ENCODE data around the gene DYSF.

Gene DYSF

GRCh38 chr2:71503837-71504236 is 50.5 kb downstream of the DYSF start:
- DNase-seq = no peak

- no peak for DNase-seq
These were observed 51.2 kb downstream of the DYSF start for GRCh38 chr2:71504611-71505010.

- DNase-seq = no peak
These were observed 51.9 kb downstream of the DYSF start for GRCh38 chr2:71505086-71505769.

DNA sequence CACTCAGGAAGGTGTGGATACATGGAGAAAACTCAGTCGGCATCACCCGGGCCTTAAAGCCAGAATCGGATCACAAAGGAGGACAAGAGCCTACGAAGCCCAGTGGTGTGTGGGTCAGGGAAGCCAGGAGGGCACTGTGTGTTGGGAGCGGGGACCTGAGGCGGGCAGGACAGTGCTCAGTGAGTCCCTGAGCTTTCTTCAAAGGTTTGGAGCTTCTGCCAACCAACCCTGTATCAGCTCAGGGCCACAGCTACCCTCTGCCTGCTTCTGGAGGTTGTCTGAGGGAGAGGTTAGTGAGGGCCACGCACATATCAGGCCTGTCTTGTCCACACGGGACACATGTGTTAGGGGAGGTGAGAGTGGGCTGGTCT is 52.4 kb downstream of the DYSF start:
- no peak for DNase-seq

- no peak for DNase-seq
These were observed 53.1 kb downstream of the DYSF start for GRCh38 chr2:71506222-71507153.

GRCh38 chr2:71507476-71507875 is 54.1 kb downstream of the DYSF start:
- DNase-seq = no peak

- no peak for DNase-seq
These were observed 56.9 kb downstream of the DYSF start for GRCh38 chr2:71510196-71510807.

- no peak for DNase-seq
These were observed 57.6 kb downstream of the DYSF start for GRCh38 chr2:71510938-71511337.

DNA sequence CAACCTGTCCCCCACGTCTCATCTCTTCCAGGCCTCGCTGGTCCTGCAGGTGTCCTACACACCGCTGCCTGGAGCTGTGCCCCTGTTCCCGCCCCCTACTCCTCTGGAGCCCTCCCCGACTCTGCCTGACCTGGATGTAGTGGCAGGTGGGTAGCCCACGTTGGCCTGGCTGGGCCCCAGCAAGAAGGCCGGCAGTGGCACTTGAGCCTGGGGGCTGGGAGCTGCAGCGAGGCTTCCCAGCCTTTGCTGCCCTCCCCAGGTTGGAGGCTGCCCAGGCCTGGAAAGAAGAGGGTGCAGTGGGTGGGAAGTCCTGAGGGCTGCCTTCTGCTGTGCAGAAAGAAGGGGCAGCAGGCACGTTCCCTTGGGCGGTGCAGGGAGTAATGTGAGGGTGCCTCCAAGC is 58.4 kb downstream of the DYSF start:
- DNase-seq = no peak

DNA sequence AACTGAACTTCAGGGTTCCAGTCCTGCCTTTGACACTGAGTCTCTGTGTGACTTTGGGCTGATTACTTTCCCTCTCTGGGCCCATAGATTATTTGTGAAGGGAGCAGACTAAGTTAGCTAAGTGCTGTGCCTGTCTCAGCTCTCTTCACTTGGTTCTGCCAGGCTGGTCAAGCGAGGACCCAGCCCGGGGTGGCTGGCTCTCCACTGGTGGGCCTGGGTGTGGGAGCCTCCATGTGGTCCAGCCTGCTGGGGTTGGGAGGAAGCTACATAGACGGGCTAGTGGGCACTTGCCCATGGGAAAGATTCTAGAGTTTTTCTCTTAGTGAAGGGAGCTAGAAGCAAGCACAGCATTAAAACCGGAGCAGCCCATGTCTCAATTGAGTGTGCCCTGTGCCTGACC is 59.0 kb downstream of the DYSF start:
- no peak for DNase-seq

DNA sequence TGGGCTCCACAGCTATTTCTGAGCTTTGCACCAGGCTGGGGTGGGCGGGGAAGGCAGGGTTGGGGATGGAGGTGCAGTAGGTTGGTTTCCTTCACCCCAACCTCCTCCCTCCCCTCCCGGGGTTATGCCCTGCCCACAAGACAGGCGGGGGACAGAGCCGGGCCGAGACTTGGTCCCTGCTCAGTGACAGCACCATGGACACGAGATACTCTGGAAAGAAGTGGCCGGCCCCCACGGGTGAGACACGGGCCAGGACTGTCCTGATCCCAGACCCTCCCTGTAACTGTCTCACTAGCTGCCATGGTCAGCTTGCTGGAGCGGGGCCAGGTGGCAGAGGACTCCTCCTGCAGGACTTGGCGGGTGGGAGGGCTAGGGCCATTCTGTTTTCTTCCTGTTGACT is 59.7 kb downstream of the DYSF start:
- DNase-seq = no peak

GRCh38 chr2:71513721-71514120 is 60.4 kb downstream of the DYSF start:
- no peak for DNase-seq

- no peak for DNase-seq
These were observed 63.0 kb downstream of the DYSF start for GRCh38 chr2:71516253-71516888.

- no peak for DNase-seq
These were observed 64.5 kb downstream of the DYSF start for GRCh38 chr2:71517851-71518250.

DNA sequence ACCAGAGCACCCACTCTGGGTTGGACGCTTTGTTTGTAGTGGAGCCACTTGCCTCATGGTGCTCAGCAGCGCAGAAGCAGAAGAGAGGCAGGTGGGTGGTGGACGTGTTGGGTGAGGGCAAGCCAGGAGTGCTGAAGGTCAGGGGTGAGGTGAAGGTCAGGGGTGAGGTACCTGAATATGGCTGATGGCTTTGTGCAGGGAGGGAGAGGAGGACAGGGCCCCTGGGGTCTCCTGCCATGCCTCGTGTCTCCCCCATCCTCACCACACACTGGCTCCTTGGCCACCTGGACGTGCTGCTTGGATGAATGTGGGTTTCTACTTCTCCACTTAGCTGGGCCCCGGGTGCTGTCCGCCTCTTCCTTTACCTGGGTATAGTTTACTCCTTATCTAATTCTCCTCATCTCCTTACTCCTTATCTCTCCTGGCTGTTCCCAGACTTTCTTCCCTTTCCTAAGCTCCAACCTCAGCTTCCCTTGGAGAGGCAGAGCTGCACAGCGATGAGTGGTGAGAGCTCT is 68.1 kb downstream of the DYSF start:
- DNase-seq = no peak

DNA sequence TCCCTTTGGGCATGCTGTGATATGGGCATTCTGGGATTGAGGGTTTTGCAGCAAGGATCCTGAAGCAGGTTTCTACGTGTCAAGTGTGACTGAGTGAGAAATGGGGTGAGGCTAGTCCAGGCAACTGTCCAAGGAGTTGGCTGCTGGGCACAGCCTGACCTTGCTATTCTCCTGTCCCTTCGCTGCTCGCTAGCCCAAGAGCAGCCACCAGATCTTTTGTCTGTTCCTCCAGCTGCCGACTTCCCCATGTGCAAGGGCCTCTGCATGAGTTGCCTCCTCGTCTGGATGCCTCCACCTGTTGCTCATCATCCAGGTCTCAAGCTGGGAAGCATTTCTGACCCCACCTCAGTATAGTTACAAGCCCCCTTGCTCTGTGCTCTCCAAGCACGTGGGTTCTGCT is 71.1 kb downstream of the DYSF start:
- DNase-seq = no peak

- DNase-seq = no peak
These were observed 72.8 kb downstream of the DYSF start for GRCh38 chr2:71526141-71526540.

DNA sequence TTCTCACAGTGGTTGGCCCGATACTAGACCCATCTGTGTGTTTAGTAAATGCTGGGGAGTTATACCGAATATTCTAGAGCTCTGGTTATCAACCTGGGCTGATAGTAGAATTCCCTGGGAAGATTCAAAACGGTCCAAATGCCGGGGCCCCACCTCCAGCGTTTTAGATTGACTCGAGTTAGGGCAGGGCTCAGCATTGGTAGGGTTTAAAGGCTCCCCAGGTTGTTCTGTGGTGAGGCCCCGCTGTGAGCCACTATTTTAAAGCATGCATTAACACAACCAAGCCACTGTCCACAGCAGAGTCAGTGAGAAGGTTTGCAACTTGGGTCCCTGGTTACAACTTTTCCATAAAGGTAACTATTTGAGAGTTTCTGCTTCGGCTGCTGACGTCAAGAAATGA is 73.6 kb downstream of the DYSF start:
- DNase-seq = no peak

GRCh38 chr2:71528131-71528591 is 74.8 kb downstream of the DYSF start:
- no peak for DNase-seq

DNA sequence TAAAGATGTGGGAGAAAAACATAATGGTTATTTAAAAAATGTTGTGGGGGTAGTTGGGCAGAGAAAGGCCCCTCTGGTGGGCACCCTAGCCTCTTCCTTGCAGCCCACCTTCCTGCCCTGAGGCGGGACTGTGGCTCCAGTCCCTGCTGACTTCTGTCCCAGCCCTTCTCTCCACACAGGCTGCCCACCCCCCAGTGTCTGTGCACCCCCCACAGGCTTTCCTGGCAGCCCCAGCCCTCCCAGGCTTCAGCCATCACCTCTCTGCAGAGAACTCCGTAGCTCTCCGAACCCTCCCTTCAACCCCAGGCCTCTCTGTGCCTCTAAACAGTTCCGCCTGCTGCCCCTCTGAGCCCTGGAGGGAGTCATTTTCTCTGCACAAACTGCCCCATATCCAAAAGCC is 75.4 kb downstream of the DYSF start:
- DNase-seq = no peak

GRCh38 chr2:71530211-71530610 is 76.8 kb downstream of the DYSF start:
- DNase-seq = no peak

- peak; percentile 1 for DNase-seq
These were observed 77.4 kb downstream of the DYSF start for GRCh38 chr2:71530641-71531332.
